BJ (cell line): ENCODE measurements around the gene IBSP. TPM values are rescaled to one million over a fixed set of nuclear protein-coding genes. Genes with fewer than 3 reads are reported as not detected.

ENCODE experiments used
- CTCF ChIA-PET: fragments of 350-600 bp; formaldehyde crosslinking; extraction: SDS; loops from one replicate; lab custom pipeline; 2021; ENCODE audit warnings: antibody characterized with exemption, inconsistent platforms; lab: Yijun Ruan, JAX
- POLR2A ChIA-PET: fragments of 300-600 bp; sonication (Branson Sonifier 250); formaldehyde crosslinking; extraction: SDS; loops from one replicate; lab custom pipeline; 2021; ENCODE audit warnings: antibody characterized with exemption; lab: Charles Lee
- DNase-seq: peaks from one replicate; pipeline ENCODE4 v3.0.0-alpha.2; 2011; ENCODE audit warnings: low read depth
- H3K27me3 ChIP-seq: 2 replicates; pipeline ENCODE4 v1.6.0; 2011; ENCODE audit warnings: low read length; ENCODE audit not compliant: control insufficient read depth, insufficient read depth
- H3K36me3 ChIP-seq: 2 replicates; pipeline ENCODE4 v1.5.1; 2011; ENCODE audit warnings: low read length; ENCODE audit not compliant: control insufficient read depth, insufficient read depth
- H3K4me3 ChIP-seq: 2 replicates; pipeline ENCODE4 v1.5.1; 2011; ENCODE audit warnings: low read depth, mild to moderate bottlenecking, control low read depth, low read length
- CTCF ChIP-seq: IDR thresholded peaks from 2 replicates; pipeline ENCODE4 v1.5.1; 2011; ENCODE audit warnings: low read depth, mild to moderate bottlenecking, control low read depth, inconsistent platforms, low read length, moderate library complexity; ENCODE audit not compliant: insufficient read depth
- polyA plus RNA-seq: library from polyadenylated mRNA; depleted of rRNA; stranded (reverse); fragments of >200 nt; gene quantifications from 2 replicates; pipeline ENCODE4 v1.2.3, GENCODE V29; 2011

IBSP gene
- polyA plus RNA-seq, 1 experiment = not detected

- no peak for DNase-seq
- no peak for TF ChIP-seq CTCF
- ChIA-PET CTCF (no interaction called here), POLR2A (no interaction called here)
- Histone ChIP-seq H3K36me3 (no peaks in the 10 kb centered on the region), H3K4me3 (no peak overlapping the region), H3K27me3 (no peaks in the 10 kb centered on the region)
Observed at GRCh38 chr4:87805971-87806370, 6.6 kb downstream of the IBSP start.

GRCh38 chr4:87806520-87806919 lies 7.2 kb downstream of the IBSP start:
- POLR2A ChIA-PET = no interaction called here
- no peak for DNase-seq
- Histone ChIP-seq H3K4me3 (no peak overlapping the region), H3K36me3 (no peaks in the 10 kb centered on the region), H3K27me3 (no peaks in the 10 kb centered on the region)
- CTCF ChIA-PET = no interaction called here
- no peak for TF ChIP-seq CTCF

GRCh38 chr4:87807402-87807801 lies 8.0 kb downstream of the IBSP start:
- Histone ChIP-seq H3K36me3 (no peaks in the 10 kb centered on the region), H3K4me3 (no peak overlapping the region), H3K27me3 (no peaks in the 10 kb centered on the region)
- CTCF ChIA-PET = no interaction called here
- TF ChIP-seq CTCF = no peak
- POLR2A ChIA-PET = no interaction called here
- DNase-seq = no peak

- POLR2A ChIA-PET = no interaction called here
Observed at GRCh38 chr4:87811977-87812376, 12.6 kb downstream of the IBSP start.

GRCh38 chr4:87819281-87819919 lies 20.0 kb downstream of the IBSP start:
- no peak for TF ChIP-seq CTCF
- ChIA-PET CTCF (interaction anchor here (0.9 kb wide), 1 partner anchor 392 kb away, joined by 3 read pairs; no protein-coding TSS in a partner anchor), POLR2A (interaction anchor here (0.6 kb wide), 1 partner anchor 37 kb away, joined by 3 read pairs; no protein-coding TSS in a partner anchor)
- Histone ChIP-seq H3K27me3 (no peaks in the 10 kb centered on the region), H3K4me3 (no peak overlapping the region), H3K36me3 (no peaks in the 10 kb centered on the region)
- DNase-seq = no peak

More at GRCh38 chr4:87811977-87812376, 12.6 kb downstream of the IBSP start:
- CTCF ChIA-PET = interaction anchor here (1.4 to 1.5 kb wide), 2 partner anchors 18 to 132 kb away, joined by 3 to 4 read pairs; no protein-coding TSS in a partner anchor
- DNase-seq = no peak
- H3K36me3 ChIP-seq = no peaks in the 10 kb centered on the region
- H3K27me3 ChIP-seq = no peaks in the 10 kb centered on the region
- H3K4me3 ChIP-seq = no peak overlapping the region
- no peak for TF ChIP-seq CTCF
